H1 (cell line): Measurements from ENCODE around the gene RNF215. TPM values are rescaled to one million over a fixed set of nuclear protein-coding genes. Genes with fewer than 3 reads are reported as not detected.

Experiments
- NANOG ChIP-seq: IDR thresholded peaks from 2 replicates; pipeline ENCODE4 v1.6.1; 2011; ENCODE audit warnings: low read length, low read depth, mild to moderate bottlenecking, inconsistent platforms; ENCODE audit not compliant: insufficient read depth, poor library complexity, severe bottlenecking
- NRF1 ChIP-seq: IDR thresholded peaks from 2 replicates; pipeline ENCODE4 v1.6.1; 2011; ENCODE audit warnings: mild to moderate bottlenecking, low read depth, low read length, improper control_type of control experiment
- RNF2 ChIP-seq: fragments of 200-900, 300-1000 bp; sonication (generic); IDR thresholded peaks from 2 replicates; pipeline ENCODE4 v1.7.1; 2016; ENCODE audit warnings: borderline replicate concordance, low read depth, mild to moderate bottlenecking, antibody characterized with exemption, low read length; ENCODE audit not compliant: poor library complexity, severe bottlenecking; ENCODE audit errors: missing control alignments
- SIRT6 ChIP-seq: IDR thresholded peaks from one replicate; pipeline ENCODE4 v1.7.1; 2012; ENCODE audit warnings: low read length, inconsistent platforms
- TEAD4 ChIP-seq: IDR thresholded peaks from 2 replicates; pipeline ENCODE4 v1.6.1; 2012; ENCODE audit warnings: low read depth, low read length, inconsistent platforms, mixed read lengths
- polyA plus RNA-seq, 7 experiments: library from polyadenylated mRNA; depleted of rRNA in 3 of 7; stranded (reverse) in 5 of 7; unstranded in 2 of 7; fragments of >200 nt in 5 of 7; fragments of 200-250 nt in 2 of 7; gene quantifications; 1 replicate in 5 of 7; 2 replicates in 1 of 7; 4 replicates in 1 of 7; pipeline versions ENCODE4 v1.2.1 to v1.2.3, GENCODE V29; 2011 to 2013; ENCODE audit warnings: missing spikeins in 2 of 7, mixed read lengths in 2 of 7
- total RNA-seq: library from RNA; stranded (reverse); fragmentation: NEBNext Ultra II Directional; extraction: Animal tissue kit (Norgen Biotek cat#: 25700); gene quantifications from 2 replicates; pipeline ENCODE4 v1.2.1, GENCODE V29; 2021

Gene RNF215
- total and polyA plus RNA-seq, 2 of the 8 experiments (the other 6 are each of a cell fraction or from before 2014, with no cell fraction given), result 13.1 to 19.0 TPM

- TF ChIP-seq NANOG (no peak), TEAD4 (no peak), NRF1 (no peak), SIRT6 (no peak), RNF2 (no peak)
Measured at GRCh38 chr22:30370641-30371230, 16.5 kb downstream of the RNF215 start (continued).
